ENCODE data around the gene MEP1B. TPM values are rescaled to one million over a fixed set of nuclear protein-coding genes. Genes with fewer than 3 reads are reported as not detected.

Gene MEP1B
- total RNA-seq, 1 donor from 2014 or later = not detected

- H3K27ac Mint-ChIP-seq = no peak overlapping the region
- no peaks in the 10 kb centered on the region for H3K4me1 Mint-ChIP-seq (ENCODE audit: low read depth)
- TF ChIP-seq CTCF (IDR thresholded peaks at IDR 0.05; ENCODE audit: unreplicated experiment) = no peak
- H3K36me3 Mint-ChIP-seq (ENCODE audit: insufficient read depth) = no peaks in the 10 kb centered on the region
- H3K4me3 Mint-ChIP-seq (ENCODE audit: low read depth) = no peak overlapping the region
- no peak for DNase-seq (ENCODE audit: low spot score, unreplicated experiment)
- H3K9me3 Mint-ChIP-seq (ENCODE audit: low read depth) = no peaks in the 10 kb centered on the region
- no peaks in the 10 kb centered on the region for H3K27me3 Mint-ChIP-seq
Observed at GRCh38 chr18:32242395-32242794, 52.6 kb downstream of the MEP1B start.

GRCh38 chr18:32243358-32243757 lies 53.5 kb downstream of the MEP1B start:
- H3K27ac Mint-ChIP-seq = no peak overlapping the region
- no peaks in the 10 kb centered on the region for H3K9me3 Mint-ChIP-seq (ENCODE audit: low read depth)
- no peaks in the 10 kb centered on the region for H3K36me3 Mint-ChIP-seq (ENCODE audit: insufficient read depth)
- TF ChIP-seq CTCF (IDR thresholded peaks at IDR 0.05; ENCODE audit: unreplicated experiment) = no peak
- DNase-seq (ENCODE audit: low spot score, unreplicated experiment) = no peak
- no peak overlapping the region for H3K4me3 Mint-ChIP-seq (ENCODE audit: low read depth)
- H3K27me3 Mint-ChIP-seq = no peaks in the 10 kb centered on the region
- H3K4me1 Mint-ChIP-seq (ENCODE audit: low read depth) = no peaks in the 10 kb centered on the region

- H3K9me3 Mint-ChIP-seq (ENCODE audit: low read depth) = no peaks in the 10 kb centered on the region
- no peaks in the 10 kb centered on the region for H3K4me1 Mint-ChIP-seq (ENCODE audit: low read depth)
- no peaks in the 10 kb centered on the region for H3K27me3 Mint-ChIP-seq
- H3K36me3 Mint-ChIP-seq (ENCODE audit: insufficient read depth) = no peaks in the 10 kb centered on the region
- H3K4me3 Mint-ChIP-seq (ENCODE audit: low read depth) = no peak overlapping the region
- no peak for TF ChIP-seq CTCF (IDR thresholded peaks at IDR 0.05; ENCODE audit: unreplicated experiment)
- H3K27ac Mint-ChIP-seq = no peak overlapping the region
- DNase-seq (ENCODE audit: low spot score, unreplicated experiment) = no peak
Observed at GRCh38 chr18:32244881-32245280, 55.0 kb downstream of the MEP1B start.

GRCh38 chr18:32249147-32249929 lies 59.5 kb downstream of the MEP1B start:
- Mint-ChIP-seq H3K27me3 (no peaks in the 10 kb centered on the region), H3K36me3 (ENCODE audit: insufficient read depth) (no peaks in the 10 kb centered on the region)
- DNase-seq (ENCODE audit: low spot score, unreplicated experiment) = no peak

GRCh38 chr18:32251466-32251865 lies 61.6 kb downstream of the MEP1B start:
- Mint-ChIP-seq H3K9me3 (ENCODE audit: low read depth) (peaks cover 2% of the 10 kb centered on the region), H3K27me3 (no peaks in the 10 kb centered on the region), H3K36me3 (ENCODE audit: insufficient read depth) (no peaks in the 10 kb centered on the region), H3K4me1 (ENCODE audit: low read depth) (no peaks in the 10 kb centered on the region), H3K27ac (no peak overlapping the region), H3K4me3 (ENCODE audit: low read depth) (no peak overlapping the region)
- TF ChIP-seq CTCF (IDR thresholded peaks at IDR 0.05; ENCODE audit: unreplicated experiment) = no peak
- DNase-seq (ENCODE audit: low spot score, unreplicated experiment) = no peak

More at GRCh38 chr18:32249147-32249929, 59.5 kb downstream of the MEP1B start:
- H3K9me3 Mint-ChIP-seq (ENCODE audit: low read depth) = peaks cover 2% of the 10 kb centered on the region
- no peaks in the 10 kb centered on the region for H3K4me1 Mint-ChIP-seq (ENCODE audit: low read depth)
- H3K4me3 Mint-ChIP-seq (ENCODE audit: low read depth) = no peak overlapping the region
- no peak overlapping the region for H3K27ac Mint-ChIP-seq
- no peak for TF ChIP-seq CTCF (IDR thresholded peaks at IDR 0.05; ENCODE audit: unreplicated experiment)
